ENCODE results near the gene MUC13.
A peak's percentile ranks its signal among the peaks of the same experiment; 100 is the strongest.

MUC13 gene

GRCh38 chr3:124950026-124950425 is 15.5 kb upstream of the MUC13 start:
- no peak for DNase-seq (ENCODE audit: low spot score)

GRCh38 chr3:124942613-124943012 is 8.1 kb upstream of the MUC13 start:
- no peak for DNase-seq (ENCODE audit: low spot score)

- no peak for DNase-seq (ENCODE audit: low spot score)
Observed at GRCh38 chr3:124941771-124942170, 7.2 kb upstream of the MUC13 start.

- DNase-seq (ENCODE audit: low spot score): no peak
Observed at GRCh38 chr3:124939661-124940060, 5.1 kb upstream of the MUC13 start.

GRCh38 chr3:124938896-124939295 is 4.3 kb upstream of the MUC13 start:
- no peak for DNase-seq (ENCODE audit: low spot score)

GRCh38 chr3:124937049-124937448 is 2.5 kb upstream of the MUC13 start:
- no peak for DNase-seq (ENCODE audit: low spot score)

- no peak for DNase-seq (ENCODE audit: low spot score)
Observed at GRCh38 chr3:124935794-124936542, 1.4 kb upstream of the MUC13 start.

GRCh38 chr3:124935264-124935663 is 713 bp upstream of the MUC13 start:
- no peak for DNase-seq (ENCODE audit: low spot score)

- DNase-seq (ENCODE audit: low spot score): peak; percentile 50
Observed at GRCh38 chr3:124928333-124929202, 6.0 kb downstream of the MUC13 start.

GRCh38 chr3:124927574-124928045 is 6.9 kb downstream of the MUC13 start:
- no peak for DNase-seq (ENCODE audit: low spot score)

- no peak for DNase-seq (ENCODE audit: low spot score)
Observed at GRCh38 chr3:124926426-124927101, 8.0 kb downstream of the MUC13 start.

- DNase-seq (ENCODE audit: low spot score): no peak
Observed at GRCh38 chr3:124924741-124925140, 9.8 kb downstream of the MUC13 start.

- DNase-seq (ENCODE audit: low spot score): no peak
Observed at GRCh38 chr3:124923833-124924232, 10.7 kb downstream of the MUC13 start.

GRCh38 chr3:124920718-124921117 is 13.8 kb downstream of the MUC13 start:
- DNase-seq (ENCODE audit: low spot score): no peak

- peak; percentile 61 for DNase-seq (ENCODE audit: low spot score)
Observed at GRCh38 chr3:124919756-124920155, 14.8 kb downstream of the MUC13 start.

GRCh38 chr3:124918524-124918923 is 16.0 kb downstream of the MUC13 start:
- DNase-seq (ENCODE audit: low spot score): no peak

GRCh38 chr3:124916837-124917409 is 17.6 kb downstream of the MUC13 start:
- no peak for DNase-seq (ENCODE audit: low spot score)

GRCh38 chr3:124915254-124915653 is 19.3 kb downstream of the MUC13 start:
- DNase-seq (ENCODE audit: low spot score): no peak

GRCh38 chr3:124907957-124908356 is 26.6 kb downstream of the MUC13 start:
- DNase-seq (ENCODE audit: low spot score): no peak

- DNase-seq (ENCODE audit: low spot score): no peak
Observed at GRCh38 chr3:124904835-124905492, 29.6 kb downstream of the MUC13 start.

Data from AG08395 (cell line).